GM10266 (cell line): ENCODE data around the gene TTC6.

Experiments used
- DNase-seq: peaks from one replicate; pipeline ENCODE4 v3.0.0; 2012; ENCODE audit errors: extremely low spot score
- TF ChIP-seq, protein P1 (sequence below): IDR thresholded peaks from 2 replicates; pipeline ENCODE4 v1.5.1; 2012; ENCODE audit warnings: mild to moderate bottlenecking, low read depth; ENCODE audit not compliant: control insufficient read depth, insufficient read depth; ENCODE audit errors: missing control alignments

TTC6 gene

DNA sequence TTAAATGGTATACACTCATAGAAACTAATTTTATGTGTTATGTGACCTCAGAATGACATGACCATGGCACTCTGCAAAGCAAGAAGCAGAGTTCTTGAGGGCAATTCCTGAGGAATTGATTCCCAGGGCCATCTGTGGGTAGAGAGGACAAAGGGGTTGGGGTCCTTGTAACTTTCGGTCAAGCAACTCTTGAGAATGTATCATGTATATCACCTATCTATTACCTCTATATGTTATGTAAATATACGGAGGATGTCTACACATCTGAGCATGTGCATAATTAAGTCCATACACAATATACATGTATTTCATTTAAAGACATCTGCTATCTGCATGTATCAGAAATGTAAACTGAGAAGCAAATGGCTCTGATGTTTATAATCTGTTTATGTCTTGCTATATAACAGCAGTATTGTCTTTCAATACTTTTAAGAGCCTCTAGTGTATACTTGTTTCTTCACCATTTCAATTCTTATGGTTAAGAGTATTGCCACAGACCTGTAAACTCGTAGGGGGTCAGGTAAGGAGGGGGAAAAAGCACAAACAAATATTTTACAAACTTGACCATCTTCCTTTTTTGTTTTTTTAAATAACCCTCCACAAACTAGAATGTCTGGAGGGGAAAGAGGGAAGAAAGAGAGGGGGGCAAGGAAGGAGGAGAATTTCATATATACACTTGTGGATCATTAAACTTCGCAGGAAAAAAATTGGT, 4.8 kb upstream of the TTC6 start:
- TF ChIP-seq, protein P1, sequence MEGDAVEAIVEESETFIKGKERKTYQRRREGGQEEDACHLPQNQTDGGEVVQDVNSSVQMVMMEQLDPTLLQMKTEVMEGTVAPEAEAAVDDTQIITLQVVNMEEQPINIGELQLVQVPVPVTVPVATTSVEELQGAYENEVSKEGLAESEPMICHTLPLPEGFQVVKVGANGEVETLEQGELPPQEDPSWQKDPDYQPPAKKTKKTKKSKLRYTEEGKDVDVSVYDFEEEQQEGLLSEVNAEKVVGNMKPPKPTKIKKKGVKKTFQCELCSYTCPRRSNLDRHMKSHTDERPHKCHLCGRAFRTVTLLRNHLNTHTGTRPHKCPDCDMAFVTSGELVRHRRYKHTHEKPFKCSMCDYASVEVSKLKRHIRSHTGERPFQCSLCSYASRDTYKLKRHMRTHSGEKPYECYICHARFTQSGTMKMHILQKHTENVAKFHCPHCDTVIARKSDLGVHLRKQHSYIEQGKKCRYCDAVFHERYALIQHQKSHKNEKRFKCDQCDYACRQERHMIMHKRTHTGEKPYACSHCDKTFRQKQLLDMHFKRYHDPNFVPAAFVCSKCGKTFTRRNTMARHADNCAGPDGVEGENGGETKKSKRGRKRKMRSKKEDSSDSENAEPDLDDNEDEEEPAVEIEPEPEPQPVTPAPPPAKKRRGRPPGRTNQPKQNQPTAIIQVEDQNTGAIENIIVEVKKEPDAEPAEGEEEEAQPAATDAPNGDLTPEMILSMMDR, result no peak

DNA sequence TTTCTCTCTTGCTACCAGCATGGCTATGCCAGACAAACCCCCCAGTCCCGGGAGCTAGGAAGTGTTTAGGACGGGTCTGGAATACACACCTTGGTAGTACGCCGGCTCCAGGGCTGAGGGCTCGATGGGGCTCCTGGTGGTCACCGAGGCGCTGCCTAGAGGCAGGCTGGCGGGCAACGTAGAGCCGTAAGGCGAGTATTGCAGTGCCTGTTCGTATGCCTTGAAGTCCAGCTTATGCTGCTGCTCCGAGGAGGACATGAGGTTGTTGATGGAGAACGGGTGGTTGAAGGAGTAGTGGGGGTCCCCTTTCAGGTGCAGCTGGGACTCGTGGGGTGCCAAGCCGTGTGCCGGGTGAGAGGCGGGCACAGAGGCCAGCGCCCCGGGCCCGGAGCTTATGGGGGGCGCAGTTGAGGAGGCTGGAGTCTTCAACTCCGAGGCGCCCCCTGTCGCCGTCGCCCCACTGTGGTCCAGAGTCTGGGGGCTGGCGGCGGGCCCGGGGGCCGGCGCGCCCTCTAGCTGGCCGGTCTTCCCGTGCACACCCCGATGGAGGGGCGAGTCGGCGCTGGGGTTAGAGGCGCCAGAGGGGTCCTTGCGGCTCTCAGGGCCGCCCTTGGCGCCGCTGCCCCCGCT, 4.0 kb upstream of the TTC6 start:
- peak; percentile 17 for DNase-seq
- TF ChIP-seq, protein P1, result no peak

More for the DNA sequence above, 4.8 kb upstream of the TTC6 start:
- peak; percentile 15 for DNase-seq

DNA sequence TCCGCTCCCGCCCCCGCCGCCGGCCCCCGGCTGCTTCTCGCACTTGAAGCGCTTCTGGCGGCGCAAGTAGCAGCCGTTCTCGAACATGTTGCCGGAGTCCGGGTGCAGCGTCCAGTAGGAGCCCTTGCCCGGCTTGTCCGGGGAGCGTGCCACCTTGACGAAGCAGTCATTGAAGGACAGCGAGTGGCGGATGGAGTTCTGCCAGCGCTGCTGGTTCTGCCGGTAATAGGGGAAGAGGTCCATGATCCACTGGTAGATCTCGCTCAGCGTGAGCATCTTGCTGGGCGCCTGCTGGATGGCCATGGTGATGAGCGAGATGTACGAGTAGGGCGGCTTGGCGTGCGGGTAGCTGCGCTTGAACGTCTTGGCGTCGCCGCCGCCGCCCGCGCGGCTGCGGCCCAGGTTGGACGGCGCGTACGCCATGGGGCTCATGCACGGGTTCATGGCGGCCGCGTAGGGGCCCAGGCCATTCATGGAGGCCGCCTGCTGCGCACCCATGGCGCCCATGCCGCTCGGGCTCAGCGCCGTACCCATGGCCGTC, 3.4 kb upstream of the TTC6 start:
- TF ChIP-seq, protein P1, result no peak
- peak; percentile 13 for DNase-seq

DNA sequence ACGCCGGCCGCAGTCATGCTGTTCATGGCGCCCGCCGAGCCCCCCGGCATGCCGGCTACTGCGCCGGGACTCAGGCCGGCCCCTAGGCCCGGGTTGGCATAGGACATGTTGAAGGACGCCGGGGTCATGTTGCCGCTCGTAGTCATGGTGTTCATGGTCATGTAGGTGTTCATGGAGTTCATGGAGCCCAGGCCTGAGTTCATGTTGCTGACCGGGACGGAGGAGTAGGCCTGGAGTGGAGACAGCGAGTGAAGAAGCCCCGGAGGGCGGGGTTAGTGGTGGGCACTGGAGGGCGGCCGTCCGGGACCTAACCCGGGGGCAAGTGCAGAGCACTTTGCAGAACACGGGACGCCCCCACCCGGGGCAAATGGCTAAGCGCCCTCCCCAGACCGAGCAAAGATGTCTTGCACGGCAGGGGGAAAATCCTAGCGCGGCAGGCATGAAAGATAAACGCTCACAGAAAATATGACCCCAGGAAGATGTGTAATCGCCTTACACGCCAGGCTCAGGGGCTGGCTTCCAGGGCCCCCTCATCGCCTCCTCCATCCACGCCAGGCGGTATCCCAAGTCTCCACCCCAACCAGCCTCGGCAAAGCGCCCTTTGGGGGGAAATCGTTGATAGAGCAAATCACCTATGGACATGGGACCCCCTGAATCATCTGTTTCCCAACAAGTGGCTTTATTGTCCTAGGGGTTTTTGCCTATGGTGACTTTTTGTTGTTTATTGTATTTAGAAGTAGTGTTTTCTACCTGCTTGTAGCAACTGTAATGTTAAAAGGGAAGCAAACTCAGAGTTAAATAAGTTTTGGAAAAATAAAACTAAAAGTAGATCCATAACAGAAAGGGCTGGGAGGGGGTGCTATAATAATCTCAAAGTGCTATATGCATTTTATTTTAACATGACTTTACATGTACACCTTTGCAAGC, 2.7 kb upstream of the TTC6 start:
- DNase-seq, result peak; percentile 36
- TF ChIP-seq, protein P1, result no peak

DNA sequence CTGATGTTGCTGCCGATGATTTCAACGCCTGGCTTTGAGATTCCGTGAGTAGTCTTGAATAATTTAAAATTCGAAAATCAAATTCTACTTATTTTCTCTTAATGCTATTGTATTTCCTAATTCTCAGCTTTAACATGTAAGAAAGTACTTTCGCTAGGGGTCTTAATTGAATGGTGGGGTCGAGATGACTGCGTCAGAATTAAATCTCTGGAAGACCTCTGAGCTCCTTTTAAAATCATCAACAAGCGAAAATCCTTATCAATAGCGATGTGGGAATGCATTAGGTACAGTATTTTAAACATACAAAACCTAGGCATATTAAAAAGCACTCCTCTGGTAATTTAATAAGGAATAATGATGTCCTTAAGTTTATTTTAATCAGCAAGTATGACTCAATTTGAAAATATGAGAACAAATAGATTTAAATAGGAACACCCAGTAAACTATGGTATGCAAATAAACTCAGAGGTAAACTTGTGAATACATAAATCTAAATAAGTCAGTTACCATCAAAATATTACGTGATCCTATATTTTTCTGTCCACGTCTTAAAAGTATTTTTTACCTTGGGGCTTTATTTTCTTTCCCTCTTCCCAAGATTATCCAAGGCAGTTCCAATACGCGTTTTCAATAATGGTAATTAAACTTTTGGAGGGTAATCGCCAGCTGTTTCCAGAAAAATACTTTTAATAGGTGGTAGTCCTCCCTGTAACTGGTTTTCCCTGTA, 1.8 kb upstream of the TTC6 start:
- TF ChIP-seq, protein P1, result no peak
- peak; percentile 27 for DNase-seq

DNA sequence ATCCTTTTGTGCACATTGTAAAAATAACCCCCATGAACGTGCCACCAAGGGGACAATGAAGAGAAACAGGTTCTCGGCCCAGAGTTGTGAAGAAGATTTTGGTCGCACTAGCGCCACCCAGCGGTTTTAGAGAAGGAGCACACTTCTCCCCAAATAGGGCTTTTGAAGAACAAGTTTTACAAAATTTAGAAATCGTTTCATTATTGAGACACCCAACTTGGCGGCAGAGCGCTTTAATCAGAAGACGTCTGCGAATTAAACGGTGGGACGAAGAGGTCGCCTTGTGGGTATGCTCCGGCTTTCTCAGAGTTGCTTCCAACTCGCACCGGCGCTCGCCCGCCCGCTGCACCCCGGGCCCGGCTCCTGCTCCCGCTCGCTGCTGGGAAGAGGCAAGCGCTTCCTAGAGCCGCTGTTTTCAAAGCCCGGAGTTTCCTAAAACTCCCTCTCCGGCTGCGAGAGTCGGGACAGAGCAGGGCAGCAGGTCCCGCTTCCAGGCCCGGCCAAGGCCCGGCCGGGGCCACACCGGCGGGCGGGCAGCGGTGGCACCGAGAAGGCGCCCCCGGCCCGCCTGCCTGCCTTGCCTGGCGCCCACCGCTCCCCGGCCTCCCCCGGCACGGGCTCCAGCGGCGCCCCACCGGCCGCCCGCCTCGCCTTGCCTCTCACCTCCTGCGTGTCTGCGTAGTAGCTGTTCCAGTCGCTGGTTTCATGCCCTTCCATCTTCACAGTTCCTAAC, 1.0 kb upstream of the TTC6 start:
- DNase-seq, result peak; percentile 69
- TF ChIP-seq, protein P1, result peak; percentile 34
